WI38 (cell line): ENCODE results near the gene DARS2.
"Not testable (repeated sequence)": the region's sequence is repeated elsewhere in the genome, so short reads cannot be mapped to it uniquely, and the experiment has no call there.

ENCODE experiments used
- H3K4me3 ChIP-seq: 2 replicates; pipeline ENCODE4 v1.5.1; 2011; ENCODE audit warnings: low read depth, mild to moderate bottlenecking, control low read depth, low read length
- TF ChIP-seq, protein P1 (sequence below): IDR thresholded peaks from 2 replicates; pipeline ENCODE4 v1.5.1; 2012; ENCODE audit warnings: low read depth, mild to moderate bottlenecking, control low read depth, low read length

Gene DARS2, protein sequence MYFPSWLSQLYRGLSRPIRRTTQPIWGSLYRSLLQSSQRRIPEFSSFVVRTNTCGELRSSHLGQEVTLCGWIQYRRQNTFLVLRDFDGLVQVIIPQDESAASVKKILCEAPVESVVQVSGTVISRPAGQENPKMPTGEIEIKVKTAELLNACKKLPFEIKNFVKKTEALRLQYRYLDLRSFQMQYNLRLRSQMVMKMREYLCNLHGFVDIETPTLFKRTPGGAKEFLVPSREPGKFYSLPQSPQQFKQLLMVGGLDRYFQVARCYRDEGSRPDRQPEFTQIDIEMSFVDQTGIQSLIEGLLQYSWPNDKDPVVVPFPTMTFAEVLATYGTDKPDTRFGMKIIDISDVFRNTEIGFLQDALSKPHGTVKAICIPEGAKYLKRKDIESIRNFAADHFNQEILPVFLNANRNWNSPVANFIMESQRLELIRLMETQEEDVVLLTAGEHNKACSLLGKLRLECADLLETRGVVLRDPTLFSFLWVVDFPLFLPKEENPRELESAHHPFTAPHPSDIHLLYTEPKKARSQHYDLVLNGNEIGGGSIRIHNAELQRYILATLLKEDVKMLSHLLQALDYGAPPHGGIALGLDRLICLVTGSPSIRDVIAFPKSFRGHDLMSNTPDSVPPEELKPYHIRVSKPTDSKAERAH

DNA sequence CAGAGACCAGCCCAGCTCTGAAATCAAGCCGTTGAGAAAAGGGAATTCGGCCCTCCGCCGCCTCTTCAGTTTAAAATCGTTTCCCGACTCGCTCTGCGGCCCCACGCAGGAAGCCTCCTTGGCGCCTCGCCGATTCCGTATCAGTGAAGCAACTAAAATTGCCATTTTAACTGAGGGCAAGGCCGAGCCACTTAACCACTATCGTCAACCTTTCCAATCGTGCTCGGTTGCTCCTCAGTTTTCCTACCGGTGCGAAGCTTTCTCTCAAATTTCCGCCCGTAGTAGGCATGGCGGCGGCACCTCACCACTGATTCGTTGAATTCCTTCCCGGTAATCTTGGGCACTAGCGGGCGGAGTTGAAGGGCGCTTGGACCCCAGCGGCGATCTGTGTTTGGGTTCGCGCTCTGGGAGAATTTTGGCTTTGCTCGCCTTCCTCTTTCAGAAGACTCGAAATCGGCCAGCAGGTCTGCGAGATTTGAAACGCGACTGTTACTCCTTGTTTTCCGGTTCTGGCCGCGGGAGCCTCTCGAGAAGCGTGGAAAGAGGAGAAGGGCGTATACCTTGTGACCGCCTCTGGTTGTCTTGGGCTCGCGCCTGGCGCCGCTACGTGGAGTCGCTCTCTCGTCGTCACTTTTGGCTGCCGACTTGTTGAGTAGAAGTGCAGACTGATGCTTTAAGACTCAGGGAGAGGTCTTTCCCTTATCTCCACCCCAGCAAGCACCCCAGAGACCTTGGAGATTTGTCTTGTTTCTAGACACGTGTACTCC is at the start of gene DARS2, which contains the start of gene CENPL:
Gene DARS2, plus strand, starts transcription at position 359 of the 767 bp plus-strand sequence. CDS start 557 bp downstream, outside the sequence.
Gene CENPL, minus strand, starts transcription at position 569 of the 767 bp plus-strand sequence. CDS start 13,584 bp downstream, outside the sequence.
- peak within 1 kb of the TSS; percentile 95 for H3K4me3 ChIP-seq
- TF ChIP-seq, protein P1, sequence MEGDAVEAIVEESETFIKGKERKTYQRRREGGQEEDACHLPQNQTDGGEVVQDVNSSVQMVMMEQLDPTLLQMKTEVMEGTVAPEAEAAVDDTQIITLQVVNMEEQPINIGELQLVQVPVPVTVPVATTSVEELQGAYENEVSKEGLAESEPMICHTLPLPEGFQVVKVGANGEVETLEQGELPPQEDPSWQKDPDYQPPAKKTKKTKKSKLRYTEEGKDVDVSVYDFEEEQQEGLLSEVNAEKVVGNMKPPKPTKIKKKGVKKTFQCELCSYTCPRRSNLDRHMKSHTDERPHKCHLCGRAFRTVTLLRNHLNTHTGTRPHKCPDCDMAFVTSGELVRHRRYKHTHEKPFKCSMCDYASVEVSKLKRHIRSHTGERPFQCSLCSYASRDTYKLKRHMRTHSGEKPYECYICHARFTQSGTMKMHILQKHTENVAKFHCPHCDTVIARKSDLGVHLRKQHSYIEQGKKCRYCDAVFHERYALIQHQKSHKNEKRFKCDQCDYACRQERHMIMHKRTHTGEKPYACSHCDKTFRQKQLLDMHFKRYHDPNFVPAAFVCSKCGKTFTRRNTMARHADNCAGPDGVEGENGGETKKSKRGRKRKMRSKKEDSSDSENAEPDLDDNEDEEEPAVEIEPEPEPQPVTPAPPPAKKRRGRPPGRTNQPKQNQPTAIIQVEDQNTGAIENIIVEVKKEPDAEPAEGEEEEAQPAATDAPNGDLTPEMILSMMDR: no peak

DNA sequence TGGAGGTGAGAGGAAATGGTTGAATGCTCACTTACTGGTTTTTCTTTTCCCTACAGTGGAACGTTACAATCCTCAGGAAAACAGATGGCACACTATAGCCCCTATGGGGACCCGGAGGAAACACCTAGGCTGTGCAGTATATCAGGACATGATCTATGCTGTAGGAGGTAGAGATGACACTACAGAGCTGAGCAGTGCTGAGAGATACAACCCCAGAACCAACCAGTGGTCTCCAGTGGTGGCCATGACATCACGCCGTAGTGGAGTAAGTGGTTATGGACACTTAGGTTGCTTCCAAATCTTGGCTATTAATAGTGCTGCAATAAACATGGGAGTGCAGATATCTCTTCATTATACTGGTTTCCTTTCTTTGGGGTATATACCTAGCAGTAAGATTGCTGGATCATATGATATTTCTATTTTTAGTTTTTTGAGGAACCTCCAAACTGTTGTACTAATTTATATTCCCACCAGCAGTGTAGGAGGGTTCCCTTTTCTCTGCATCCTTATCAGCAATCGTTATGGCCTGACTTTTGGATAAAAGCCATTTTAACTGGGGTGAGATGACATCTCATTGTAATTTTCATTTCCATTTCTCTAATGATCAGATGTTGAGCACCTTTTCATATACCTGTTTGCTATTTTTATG is 48.8 kb upstream of the DARS2 start:
- H3K4me3 ChIP-seq: no peak overlapping the region
- TF ChIP-seq, protein P1: no peak

DNA sequence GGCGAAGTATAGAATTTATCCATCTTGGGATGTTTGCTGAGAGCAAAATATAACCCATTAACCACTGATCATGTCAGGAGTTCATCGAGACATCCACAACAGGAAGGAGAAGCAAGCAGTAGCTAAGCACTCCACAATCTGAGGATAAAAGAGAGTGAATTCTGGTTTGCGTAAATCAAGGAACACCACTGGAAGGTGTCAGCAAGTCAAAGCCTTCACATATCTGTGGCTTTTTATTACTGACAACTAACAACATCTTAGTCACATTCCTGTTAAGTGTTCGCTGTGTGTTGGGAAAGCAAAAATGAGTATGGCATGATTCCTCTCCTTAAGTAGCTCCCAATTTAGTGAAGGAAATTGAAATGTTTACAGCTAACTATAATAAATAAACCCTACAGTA is 44.5 kb upstream of the DARS2 start:
- TF ChIP-seq, protein P1: no peak

DNA sequence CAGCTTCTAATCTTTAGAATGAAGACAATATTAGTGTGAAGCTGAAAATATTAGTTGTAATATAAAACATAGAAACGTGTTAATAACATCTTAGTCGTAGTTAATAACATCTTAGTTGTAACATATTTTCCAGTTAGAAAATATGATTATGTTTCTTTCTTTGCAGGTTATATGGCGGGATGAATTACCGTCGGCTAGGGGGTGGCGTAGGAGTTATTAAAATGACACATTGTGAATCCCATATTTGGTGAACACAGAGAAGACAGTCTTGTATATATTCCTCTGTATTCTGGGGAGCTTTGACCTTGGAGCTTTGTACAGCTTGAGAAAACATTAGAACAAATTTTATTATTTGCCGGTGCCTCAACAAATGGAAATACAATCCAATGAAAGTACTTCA is 39.5 kb upstream of the DARS2 start:
- no peak overlapping the region for H3K4me3 ChIP-seq
- TF ChIP-seq, protein P1: no peak

More for the DNA sequence above, 44.5 kb upstream of the DARS2 start:
- no peak overlapping the region for H3K4me3 ChIP-seq

DNA sequence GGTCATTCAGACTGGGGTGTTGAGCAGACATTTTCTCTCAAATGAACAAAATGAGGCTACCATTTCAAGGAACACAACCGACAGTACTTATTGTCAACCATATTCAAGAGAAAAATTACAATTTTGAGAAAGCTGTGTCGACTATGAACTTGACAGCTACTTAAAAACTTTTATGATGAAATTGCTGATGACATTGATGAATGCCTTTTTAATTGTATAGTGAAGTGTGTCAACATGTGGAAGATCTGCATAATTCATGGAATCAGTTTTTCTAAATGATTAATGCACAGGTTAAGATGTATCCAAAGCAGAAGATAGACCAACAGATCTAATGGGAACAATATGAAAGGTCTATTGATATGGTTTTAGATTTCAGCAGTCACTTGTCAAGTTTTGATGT is 34.6 kb upstream of the DARS2 start:
- no peak overlapping the region for H3K4me3 ChIP-seq
- TF ChIP-seq, protein P1: no peak

DNA sequence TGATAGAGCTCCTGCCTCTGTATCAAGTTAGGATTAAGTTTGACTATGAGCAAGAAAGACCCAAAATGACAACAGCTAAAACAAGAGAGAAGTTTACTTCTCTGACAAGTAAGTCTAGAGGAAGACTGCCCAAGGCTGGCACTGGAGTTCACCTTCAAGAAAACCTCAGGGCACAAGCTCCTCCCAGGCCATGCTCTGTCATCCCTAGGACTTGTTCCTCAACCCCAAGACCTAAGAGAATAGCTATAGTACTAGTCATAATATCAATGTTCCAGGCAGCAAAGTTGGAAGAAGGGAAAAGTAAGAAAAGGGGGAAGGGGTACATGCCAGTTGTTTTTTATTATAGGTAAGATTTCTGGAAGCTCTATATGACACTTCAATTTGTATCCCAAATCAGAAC is 26.4 kb upstream of the DARS2 start:
- no peak overlapping the region for H3K4me3 ChIP-seq
- TF ChIP-seq, protein P1: no peak

DNA sequence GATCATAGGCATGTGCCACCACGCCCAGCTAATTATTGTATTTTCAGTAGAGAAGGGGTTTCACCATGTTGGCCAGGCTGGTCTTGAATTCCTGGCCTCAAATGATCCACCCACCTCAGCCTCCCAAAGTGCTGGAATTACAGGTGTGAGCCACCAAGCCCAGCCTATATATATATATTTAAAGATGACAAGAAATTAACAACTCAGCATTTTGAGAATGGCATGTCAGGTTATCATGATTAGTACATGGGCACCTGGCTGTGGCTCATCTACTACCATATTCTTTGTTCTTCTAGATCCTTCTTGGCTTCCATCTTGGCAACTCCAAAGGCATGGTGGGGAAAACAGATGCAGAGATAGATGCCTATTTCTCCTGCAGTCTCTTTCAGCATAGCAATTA is 24.5 kb upstream of the DARS2 start:
- H3K4me3 ChIP-seq: not testable (repeated sequence)
